PC-3 (cell line): ENCODE data around the gene COMT. TPM values are rescaled to one million over a fixed set of nuclear protein-coding genes. Genes with fewer than 3 reads are reported as not detected.

Source experiments
- ATAC-seq: fragments of 200-7000 bp; cut with Tn5 transposase; 2 replicates; pipeline ENCODE4 v1.9.1; 2020; ENCODE audit warnings: mild to moderate bottlenecking, moderate library complexity
- BruUV-seq: library from RNA; stranded (reverse); fragments of 400-500 nt; replicated peaks from 2 replicates; lab custom pipeline; 2021; lab: Mats Ljungman, UMichigan
- CTCF ChIA-PET: fragments of 300-600 bp; sonication (Branson Sonifier 250); formaldehyde crosslinking; loops from one replicate; lab custom pipeline; 2022; ENCODE audit warnings: antibody characterized with exemption; lab: Charles Lee
- POLR2A ChIA-PET: fragments of 300-600 bp; sonication (Branson Sonifier 250); formaldehyde crosslinking; loops from one replicate; lab custom pipeline; 2022; ENCODE audit warnings: antibody characterized with exemption; ENCODE audit not compliant: unreplicated experiment; lab: Charles Lee
- DNase-seq: peaks from one replicate; pipeline ENCODE4 v3.0.0-alpha.2; 2015
- H2AFZ ChIP-seq: fragments of 300-600 bp; sonication (generic); 2 replicates; pipeline ENCODE4 v1.6.0; 2016; ENCODE audit warnings: antibody characterized with exemption, low read length
- H3F3A ChIP-seq: fragments of 300-600 bp; sonication (generic); one replicate; pipeline ENCODE4 v1.6.0; 2017; ENCODE audit warnings: antibody characterized with exemption, low read length, control low read depth, mild to moderate bottlenecking; ENCODE audit not compliant: unreplicated experiment
- H3K27ac ChIP-seq: fragments of 300-600 bp; sonication (generic); 2 replicates; pipeline ENCODE4 v1.5.1; 2016; ENCODE audit warnings: mild to moderate bottlenecking, low read length
- H3K27me3 ChIP-seq: fragments of 300-600 bp; sonication (generic); 2 replicates; pipeline ENCODE4 v1.6.1; 2016; ENCODE audit warnings: low read length, mixed read lengths
- H3K36me3 ChIP-seq: fragments of 300-600 bp; sonication (generic); 2 replicates; pipeline ENCODE4 v1.6.1; 2016; ENCODE audit warnings: low read depth, mixed run types, low read length, mixed read lengths
- H3K4me1 ChIP-seq: fragments of 300-600 bp; sonication (generic); 2 replicates; pipeline ENCODE4 v1.5.1; 2016; ENCODE audit warnings: low read length; ENCODE audit not compliant: insufficient read depth
- H3K4me2 ChIP-seq: fragments of 300-600 bp; sonication (generic); 2 replicates; pipeline ENCODE4 v1.6.0; 2016; ENCODE audit warnings: low read length
- H3K4me3 ChIP-seq: fragments of 300-600 bp; sonication (generic); 2 replicates; pipeline ENCODE4 v1.5.1; 2016; ENCODE audit warnings: mild to moderate bottlenecking, low read length, mixed read lengths
- H3K79me2 ChIP-seq: fragments of 300-600 bp; sonication (generic); 2 replicates; pipeline ENCODE4 v1.6.1; 2017; ENCODE audit warnings: low read length, mixed read lengths
- H3K9ac ChIP-seq: fragments of 300-600 bp; sonication (generic); 2 replicates; pipeline ENCODE4 v1.6.0; 2016; ENCODE audit warnings: mild to moderate bottlenecking, low read length
- H3K9me2 ChIP-seq: fragments of 300-600 bp; sonication (generic); replicated peaks from 2 replicates; pipeline ENCODE4 v1.6.1; 2016; ENCODE audit warnings: mixed run types, low read length, mixed read lengths
- H3K9me3 ChIP-seq: fragments of 300-600 bp; sonication (generic); 2 replicates; pipeline ENCODE4 v1.6.1; 2016; ENCODE audit warnings: low read length, mixed read lengths
- H4K20me1 ChIP-seq: fragments of 300-600 bp; sonication (generic); 2 replicates; pipeline ENCODE4 v1.6.1; 2016; ENCODE audit warnings: low read length, mixed read lengths
- CTCF ChIP-seq: fragments of 300-600 bp; sonication (generic); conservative IDR thresholded peaks from 2 replicates; pipeline ENCODE4 v1.5.1; 2017; ENCODE audit warnings: antibody characterized with exemption, low read depth, mild to moderate bottlenecking, low read length
- EZH2 ChIP-seq: fragments of 300-600 bp; sonication (generic); IDR thresholded peaks from one replicate; pipeline ENCODE4 v1.6.1; 2017; ENCODE audit warnings: antibody characterized with exemption, mild to moderate bottlenecking, low read length; ENCODE audit not compliant: unreplicated experiment
- EZH2phosphoT487 ChIP-seq: fragments of 300-600 bp; sonication (generic); IDR thresholded peaks from 2 replicates; pipeline ENCODE4 v1.6.1; 2018; ENCODE audit warnings: mild to moderate bottlenecking, antibody characterized with exemption, low read length, borderline replicate concordance
- intact Hi-C: fragments of 100-400 bp; cut with micrococcal nuclease; formaldehyde crosslinking; loops from 2 replicates; pipeline ENCODE4 v1.9.0; 2023
- total RNA-seq: library from RNA; depleted of rRNA; stranded (reverse); fragments of >200 nt; gene quantifications from 2 replicates; pipeline ENCODE4 v1.2.3, GENCODE V29; 2014

Gene COMT
- total RNA-seq, 1 experiment from 2014 or later: 204 TPM

GRCh38 chr22:19918332-19919106, 23.1 kb upstream of the COMT start:
- Histone ChIP-seq H3K9ac (no peak overlapping the region), H2AFZ (no peak overlapping the region), H3K4me2 (no peak overlapping the region), H3K9me3 (no peaks in the 10 kb centered on the region), H4K20me1 (no peaks in the 10 kb centered on the region), H3K9me2 (no peaks in the 10 kb centered on the region), H3K36me3 (no peaks in the 10 kb centered on the region), H3F3A (no peaks in the 10 kb centered on the region), H3K4me3 (no peak overlapping the region), H3K27ac (no peak overlapping the region), H3K27me3 (no peaks in the 10 kb centered on the region), H3K79me2 (no peaks in the 10 kb centered on the region), H3K4me1 (no peaks in the 10 kb centered on the region)
- intact Hi-C loops: no loop called here
- ATAC-seq (no peak), DNase-seq (no peak)
- ChIA-PET POLR2A (no interaction called here), CTCF (no interaction called here)
- TF ChIP-seq CTCF: no peak
- TF ChIP-seq EZH2: no peak
- TF ChIP-seq EZH2phosphoT487: no peak
- BruUV-seq: no TSS peak

- no peaks in the 10 kb centered on the region for H4K20me1 ChIP-seq
- H3K36me3 ChIP-seq: no peaks in the 10 kb centered on the region
- BruUV-seq: no TSS peak
- TF ChIP-seq EZH2phosphoT487 (no peak), EZH2 (no peak), CTCF (no peak)
- intact Hi-C loops: no loop called here
- no peaks in the 10 kb centered on the region for H3K4me1 ChIP-seq
- H3K27ac ChIP-seq: no peak overlapping the region
- no peaks in the 10 kb centered on the region for H3K79me2 ChIP-seq
- no peak overlapping the region for H3K4me2 ChIP-seq
- no peaks in the 10 kb centered on the region for H3K9me3 ChIP-seq
- ChIA-PET POLR2A (no interaction called here), CTCF (interaction anchor here (1.0 kb wide), 1 partner anchor 9 kb away, joined by 4 read pairs; no protein-coding TSS in a partner anchor)
- H3K4me3 ChIP-seq: no peak overlapping the region
- H3K9ac ChIP-seq: no peak overlapping the region
- H3K27me3 ChIP-seq: no peaks in the 10 kb centered on the region
- H3K9me2 ChIP-seq: no peaks in the 10 kb centered on the region
- ATAC-seq (no peak), DNase-seq (no peak)
- H2AFZ ChIP-seq: no peak overlapping the region
- H3F3A ChIP-seq: no peaks in the 10 kb centered on the region
These were observed 21.7 kb upstream of the COMT start for GRCh38 chr22:19919701-19920363.
